GM23338 (cell line): ENCODE results near the gene SCN4B. TPM values are rescaled to one million over a fixed set of nuclear protein-coding genes. Genes with fewer than 3 reads are reported as not detected.
A peak's percentile ranks its signal among the peaks of the same experiment; 100 is the strongest.

ENCODE experiments used
- ATAC-seq: fragments of 200-7000 bp; cut with Tn5 transposase; 3 replicates; pipeline ENCODE4 v1.9.1; 2020
- DNase-seq: peaks from one replicate; pipeline ENCODE4 v3.0.0-alpha.2; 2015; ENCODE audit warnings: low spot score
- H2AFZ ChIP-seq: fragments of 200-600 bp; sonication (generic); 2 replicates; pipeline ENCODE4 v1.8.0; 2016; ENCODE audit warnings: antibody characterized with exemption, mild to moderate bottlenecking, moderate library complexity
- H3F3A ChIP-seq: fragments of 200-600 bp; sonication (generic); replicated peaks from 2 replicates; pipeline ENCODE4 v1.8.0; 2017; ENCODE audit warnings: antibody characterized with exemption, mixed run types, low read depth
- H3K27ac ChIP-seq: fragments of 200-600 bp; sonication (generic); 2 replicates; pipeline ENCODE4 v1.6.1; 2016; ENCODE audit warnings: low read depth
- H3K27me3 ChIP-seq: fragments of 200-600 bp; sonication (generic); 2 replicates; pipeline ENCODE4 v1.8.0; 2016; ENCODE audit warnings: mild to moderate bottlenecking, mixed run types, moderate library complexity; ENCODE audit not compliant: insufficient read depth
- H3K36me3 ChIP-seq: fragments of 200-600 bp; sonication (generic); 2 replicates; pipeline ENCODE4 v1.8.0; 2016; ENCODE audit warnings: mild to moderate bottlenecking; ENCODE audit not compliant: insufficient read depth
- H3K4me1 ChIP-seq: fragments of 200-600 bp; sonication (generic); 2 replicates; pipeline ENCODE4 v1.8.0; 2016; ENCODE audit warnings: mild to moderate bottlenecking, moderate library complexity; ENCODE audit not compliant: insufficient read depth
- H3K4me2 ChIP-seq: fragments of 200-600 bp; sonication (generic); 2 replicates; pipeline ENCODE4 v1.7.1; 2017; ENCODE audit warnings: mixed run types
- H3K4me3 ChIP-seq: fragments of 200-600 bp; sonication (generic); 2 replicates; pipeline ENCODE4 v1.6.1; 2016; ENCODE audit warnings: mixed run types
- H3K79me2 ChIP-seq: fragments of 200-600 bp; sonication (generic); replicated peaks from 2 replicates; pipeline ENCODE4 v1.8.0; 2017; ENCODE audit warnings: mild to moderate bottlenecking; ENCODE audit not compliant: insufficient read depth
- H3K9me2 ChIP-seq: fragments of 200-600 bp; sonication (generic); 2 replicates; pipeline ENCODE4 v1.8.0; 2017; ENCODE audit not compliant: insufficient read depth
- H4K20me1 ChIP-seq: fragments of 200-600 bp; sonication (generic); replicated peaks from 2 replicates; pipeline ENCODE4 v1.8.0; 2017; ENCODE audit warnings: mild to moderate bottlenecking; ENCODE audit not compliant: insufficient read depth
- H3K27ac Mint-ChIP-seq: 2 replicates; pipeline ENCODE4 v1.8.0; 2020; ENCODE audit warnings: inconsistent platforms, mild to moderate bottlenecking, moderate library complexity, mixed read lengths
- H3K27me3 Mint-ChIP-seq: 3 replicates; pipeline ENCODE4 v1.8.0; 2022; ENCODE audit warnings: low read depth, mild to moderate bottlenecking, moderate library complexity, mixed read lengths, inconsistent platforms; ENCODE audit not compliant: insufficient read depth, poor library complexity
- H3K36me3 Mint-ChIP-seq: 3 replicates; pipeline ENCODE4 v1.8.0; 2021; ENCODE audit warnings: low read depth, mild to moderate bottlenecking, inconsistent platforms, moderate library complexity, mixed read lengths
- H3K4me1 Mint-ChIP-seq: 3 replicates; pipeline ENCODE4 v1.8.0; 2020; ENCODE audit warnings: mild to moderate bottlenecking, inconsistent platforms, mixed read lengths
- H3K4me3 Mint-ChIP-seq: 3 replicates; pipeline ENCODE4 v1.8.0; 2021; ENCODE audit warnings: moderate library complexity, mild to moderate bottlenecking, inconsistent platforms, mixed read lengths
- H3K9me3 Mint-ChIP-seq: 3 replicates; pipeline ENCODE4 v1.8.0; 2020; ENCODE audit warnings: moderate library complexity, mild to moderate bottlenecking, inconsistent platforms, mixed read lengths
- CREB1 ChIP-seq: fragments of 250-450 bp; sonication (Bioruptor Pico); IDR thresholded peaks from 2 replicates; pipeline ENCODE4 v1.5.0; 2020; ENCODE audit warnings: low read depth, mild to moderate bottlenecking, moderate library complexity
- CTCF ChIP-seq, 2 experiments: fragments of 200-600 bp in 1 of 2; sonication (generic) in 1 of 2; conservative IDR thresholded peaks; 2 replicates each; pipeline versions ENCODE4 v1.5.1 to v1.6.1; 2016 to 2017; ENCODE audit warnings: antibody characterized with exemption in 2 of 2, low read depth in 2 of 2, mild to moderate bottlenecking in 2 of 2, moderate library complexity in 1 of 2
- ETS1 ChIP-seq: IDR thresholded peaks from 2 replicates; pipeline ENCODE4 v1.6.1; 2016; ENCODE audit warnings: antibody characterized with exemption
- EZH2 ChIP-seq: fragments of 200-600 bp; sonication (generic); IDR thresholded peaks from one replicate; pipeline ENCODE4 v1.8.0; 2017; ENCODE audit warnings: antibody characterized with exemption, mild to moderate bottlenecking, low read depth; ENCODE audit not compliant: unreplicated experiment
- EZH2phosphoT487 ChIP-seq: fragments of 200-600 bp; sonication (generic); IDR thresholded peaks from one replicate; pipeline ENCODE4 v1.8.1; 2018; ENCODE audit warnings: antibody characterized with exemption; ENCODE audit not compliant: unreplicated experiment
- JUNB ChIP-seq: IDR thresholded peaks from one replicate; pipeline ENCODE4 v1.6.1; 2016; ENCODE audit warnings: antibody characterized with exemption; ENCODE audit not compliant: unreplicated experiment
- NANOG ChIP-seq: IDR thresholded peaks from 2 replicates; pipeline ENCODE4 v1.6.1; 2016; ENCODE audit warnings: antibody characterized with exemption, borderline replicate concordance
- POLR2AphosphoS5 ChIP-seq: IDR thresholded peaks from 2 replicates; pipeline ENCODE4 v1.6.1; 2016; ENCODE audit warnings: antibody characterized with exemption, low read depth
- REST ChIP-seq: IDR thresholded peaks from one replicate; pipeline ENCODE4 v1.6.1; 2018; ENCODE audit warnings: antibody characterized with exemption; ENCODE audit not compliant: unreplicated experiment
- STAT1 ChIP-seq: IDR thresholded peaks from one replicate; pipeline ENCODE4 v1.6.1; 2016; ENCODE audit warnings: antibody characterized with exemption; ENCODE audit not compliant: unreplicated experiment
- ZNF114 ChIP-seq: fragments of 250-450 bp; sonication (Bioruptor Pico); IDR thresholded peaks from 2 replicates; pipeline ENCODE4 v1.5.0; 2020; ENCODE audit warnings: mild to moderate bottlenecking, moderate library complexity
- ZNF331 ChIP-seq: fragments of 250-450 bp; sonication (Bioruptor Pico); IDR thresholded peaks from 2 replicates; pipeline ENCODE4 v1.5.0; 2020; ENCODE audit warnings: low read depth, mild to moderate bottlenecking, moderate library complexity
- ZNF462 ChIP-seq: fragments of 250-450 bp; sonication (Bioruptor Pico); IDR thresholded peaks from 2 replicates; pipeline ENCODE4 v1.5.0; 2020; ENCODE audit warnings: mild to moderate bottlenecking, moderate library complexity
- polyA plus RNA-seq: library from polyadenylated mRNA; unstranded; fragments of >200 nt; fragmentation: Nextera tagmentation; extraction: Ambion mirVana; gene quantifications from 2 replicates; pipeline ENCODE4 v1.2.1, GENCODE V29; 2016
- total RNA-seq: library from RNA; depleted of rRNA; stranded (reverse); fragments of >200 nt; shearing (Covaris generic); gene quantifications from 2 replicates; pipeline ENCODE4 v1.2.3, GENCODE V29; 2014

Gene SCN4B
- total and polyA plus RNA-seq, 2 experiments from 2014 or later: 0.45 to 3.0 TPM

- no peak overlapping the region for H3K27ac Mint-ChIP-seq
- Histone ChIP-seq H2AFZ (peak overlapping the region; percentile 59; the same call in 1 of the 2 replicates), H3F3A (no peaks in the 10 kb centered on the region), H3K36me3 (no peaks in the 10 kb centered on the region), H3K4me1 (peaks cover 16% of the 10 kb centered on the region), H3K27ac (no peak overlapping the region), H3K79me2 (no peaks in the 10 kb centered on the region), H3K4me2 (no peak overlapping the region; the same call in 1 of the 2 replicates), H4K20me1 (no peaks in the 10 kb centered on the region), H3K4me3 (no peak overlapping the region), H3K27me3 (no peaks in the 10 kb centered on the region), H3K9me2 (peaks cover 4% of the 10 kb centered on the region; the same call in 1 of the 2 replicates)
- DNase-seq: no peak
- 0 out of 3 replicates have a peak, but pooled peaks have one; percentile 20 for ATAC-seq
- H3K4me1 Mint-ChIP-seq: peaks cover 38% of the 10 kb centered on the region
- TF ChIP-seq STAT1 (no peak), ZNF462 (no peak), JUNB (no peak), REST (no peak), EZH2 (no peak), POLR2AphosphoS5 (no peak), CREB1 (no peak), EZH2phosphoT487 (no peak), ZNF114 (CRISPR knock-in tag) (no peak), ZNF331 (no peak), CTCF (conservative IDR thresholded peaks at IDR 0.05; ENCODE audit: low read depth in 2 of 2) (no peak), ETS1 (no peak), NANOG (no peak)
- H3K4me3 Mint-ChIP-seq: no peak overlapping the region; the same call in 2 of the 3 replicates
- H3K27me3 Mint-ChIP-seq: peaks cover 2% of the 10 kb centered on the region
- peaks cover 4% of the 10 kb centered on the region; the same call in 2 of the 3 replicates for H3K36me3 Mint-ChIP-seq
- peaks cover 22% of the 10 kb centered on the region for H3K9me3 Mint-ChIP-seq
Measured at GRCh38 chr11:118194835-118195627, 42.4 kb upstream of the SCN4B start.
